K562 (cell line): Measurements from ENCODE around the gene HMGB2. TPM values are rescaled to one million over a fixed set of nuclear protein-coding genes. Genes with fewer than 3 reads are reported as not detected.

Experiments
- ARID4B ChIP-seq: sonication (generic); formaldehyde crosslinking; IDR thresholded peaks from 2 replicates; pipeline ENCODE4 v1.8.0; 2022; ENCODE audit warnings: mild to moderate bottlenecking, missing genetic modification reagents
- BMI1 ChIP-seq: fragments of 150-350 bp; IDR thresholded peaks from 2 replicates; pipeline ENCODE4 v1.6.1; 2014; ENCODE audit warnings: low read length
- C11orf30 ChIP-seq: fragments of 450-650 bp; IDR thresholded peaks from 2 replicates; pipeline ENCODE4 v1.6.1; 2016; ENCODE audit warnings: low read depth, mild to moderate bottlenecking
- CBX1 ChIP-seq: sonication (generic); IDR thresholded peaks from 2 replicates; pipeline ENCODE4 v1.6.1; 2016; ENCODE audit warnings: antibody characterized with exemption, low read depth, mild to moderate bottlenecking
- COPS2 ChIP-seq: fragments of 450-650 bp; conservative IDR thresholded peaks from 2 replicates; pipeline ENCODE4 v1.6.1; 2016; ENCODE audit warnings: mild to moderate bottlenecking, moderate library complexity
- DMBX1 ChIP-seq: fragments of 250-450 bp; sonication (Bioruptor Pico); IDR thresholded peaks from 2 replicates; pipeline ENCODE4 v1.8.0; 2022; ENCODE audit warnings: inconsistent platforms, mild to moderate bottlenecking, moderate library complexity, borderline replicate concordance
- JUND ChIP-seq, 2 experiments: IDR thresholded peaks; 2 replicates in 1 of 2; 3 replicates in 1 of 2; pipeline ENCODE4 v1.6.1; 2011; ENCODE audit warnings: borderline replicate concordance in 2 of 2, low read depth in 2 of 2, low read length in 2 of 2, improper control_type of control experiment in 1 of 2, missing biosample characterization in 1 of 2, missing genetic modification characterization in 1 of 2, missing genetic modification reagents in 1 of 2
- KLF16 ChIP-seq: IDR thresholded peaks from 2 replicates; pipeline ENCODE4 v1.6.1; 2016; ENCODE audit warnings: antibody characterized with exemption
- MCM5 ChIP-seq: fragments of 450-650 bp; IDR thresholded peaks from 2 replicates; pipeline ENCODE4 v1.6.1; 2016; ENCODE audit warnings: low read depth
- POLR2AphosphoS2 ChIP-seq: IDR thresholded peaks from 2 replicates; pipeline ENCODE4 v1.6.1; 2012; ENCODE audit warnings: low read length, improper control_type of control experiment
- POLR2G ChIP-seq: fragments of 200-400 bp; formaldehyde crosslinking; IDR thresholded peaks from 2 replicates; pipeline ENCODE4 v1.6.1; 2017; ENCODE audit warnings: low read depth, mild to moderate bottlenecking, antibody characterized with exemption, low read length, moderate library complexity
- PURB ChIP-seq: sonication (generic); formaldehyde crosslinking; IDR thresholded peaks from 2 replicates; pipeline ENCODE4 v1.9.0; 2021; ENCODE audit warnings: low read depth, mild to moderate bottlenecking, missing genetic modification reagents
- RBM15 ChIP-seq: fragments of 200-400 bp; formaldehyde crosslinking; IDR thresholded peaks from 2 replicates; pipeline ENCODE4 v1.6.1; 2018; ENCODE audit warnings: mild to moderate bottlenecking, low read length, moderate library complexity; ENCODE audit not compliant: insufficient read depth
- SRSF3 ChIP-seq: fragments of 200-400 bp; formaldehyde crosslinking; IDR thresholded peaks from 2 replicates; pipeline ENCODE4 v1.6.1; 2016; ENCODE audit warnings: mild to moderate bottlenecking, low read length, moderate library complexity; ENCODE audit not compliant: insufficient read depth
- TCF7 ChIP-seq: sonication (generic); IDR thresholded peaks from 2 replicates; pipeline ENCODE4 v1.6.1; 2016; ENCODE audit warnings: antibody characterized with exemption, borderline replicate concordance
- TEAD2 ChIP-seq: fragments of 450-650 bp; IDR thresholded peaks from 2 replicates; pipeline ENCODE4 v1.6.1; 2016; ENCODE audit warnings: missing genetic modification characterization, control low read depth, missing compliant biosample characterization
- TEAD4 ChIP-seq, 2 experiments: sonication (generic) in 1 of 2; formaldehyde crosslinking in 1 of 2; IDR thresholded peaks; 2 replicates each; pipeline versions ENCODE4 v1.6.1 to v1.8.0; 2012 to 2022; ENCODE audit warnings: borderline replicate concordance in 1 of 2, inconsistent platforms in 1 of 2, low read length in 1 of 2, mild to moderate bottlenecking in 1 of 2, missing genetic modification reagents in 1 of 2
- ZC3H11A ChIP-seq: IDR thresholded peaks from 2 replicates; pipeline ENCODE4 v1.6.1; 2012; ENCODE audit warnings: low read depth, low read length, improper control_type of control experiment
- ZFPM2 ChIP-seq: fragments of 250-450 bp; sonication (Bioruptor Pico); IDR thresholded peaks from 2 replicates; pipeline ENCODE4 v1.5.1; 2022; ENCODE audit warnings: mild to moderate bottlenecking
- ZNF140 ChIP-seq: fragments of 250-450 bp; sonication (Bioruptor Pico); IDR thresholded peaks from 2 replicates; pipeline ENCODE4 v1.8.0; 2021; ENCODE audit warnings: moderate library complexity, mild to moderate bottlenecking, inconsistent platforms
- ZNF639 ChIP-seq, 2 experiments: fragments of 200-800 bp in 1 of 2; sonication (Bioruptor generic) in 1 of 2; sonication (generic) in 1 of 2; formaldehyde crosslinking in 1 of 2; IDR thresholded peaks in 1 of 2; conservative IDR thresholded peaks in 1 of 2; 2 replicates each; pipeline versions ENCODE4 v1.5.0 to v1.6.1; 2016 to 2020; ENCODE audit warnings: missing compliant biosample characterization in 1 of 2, missing genetic modification characterization in 1 of 2, missing genetic modification reagents in 1 of 2
- ZNF77 ChIP-seq: fragments of 250-450 bp; sonication (Bioruptor Pico); IDR thresholded peaks from 2 replicates; pipeline ENCODE4 v1.5.0; 2020
- ZNF79 ChIP-seq: fragments of 250-450 bp; sonication (Bioruptor Pico); IDR thresholded peaks from 2 replicates; pipeline ENCODE4 v1.4.0; 2020; ENCODE audit warnings: low read depth, mild to moderate bottlenecking, moderate library complexity
- polyA plus RNA-seq, 8 experiments: library from polyadenylated mRNA; depleted of rRNA in 4 of 8; stranded (reverse) in 5 of 8; unstranded in 3 of 8; fragments of >200 nt; fragmentation: Nextera tagmentation in 2 of 8; fragmentation: Illumina TruSeq in 1 of 8; extraction: Ambion mirVana in 2 of 8; extraction: Trizol in 1 of 8; gene quantifications; 2 replicates each; pipeline versions ENCODE4 v1.2.1 to v1.2.3, GENCODE V29; 2011 to 2014; ENCODE audit warnings: inconsistent platforms in 1 of 8, missing spikeins in 1 of 8
- total RNA-seq, 7 experiments: library from RNA; depleted of rRNA in 6 of 7; stranded (reverse); fragments of >200 nt in 6 of 7; fragmentation: Illumina TruSeq in 2 of 7; extraction: Trizol in 2 of 7; gene quantifications; 2 replicates each; pipeline versions ENCODE4 v1.2.1 to v1.2.3, GENCODE V29; 2011 to 2021; ENCODE audit warnings: low replicate concordance in 1 of 7

Gene HMGB2
- total and polyA plus RNA-seq, 9 of the 15 experiments (the other 6 are each of a cell fraction or from before 2014, with no cell fraction given), result 309 to 822 (median 626) TPM

- TF ChIP-seq ZNF639 (CRISPR knock-in tag; conservative IDR thresholded peaks at IDR 0.05 in 1 of 2, IDR thresholded peaks at IDR 0.05 in 1 of 2) (peak in 1 of 2 experiments; percentile 53; a peak in 1 of 4 replicates), TEAD4 (IDR thresholded peaks at IDR 0.05; ENCODE audit: low read length) (peak; percentile 86), TEAD4 (CRISPR knock-in tag; IDR thresholded peaks at IDR 0.05; ENCODE audit: borderline replicate concordance) (no peak), POLR2AphosphoS2 (no peak), PURB (CRISPR knock-in tag) (no peak), COPS2 (no peak), ZFPM2 (no peak), ZNF77 (CRISPR knock-in tag) (no peak), DMBX1 (CRISPR knock-in tag) (no peak), C11orf30 (no peak), KLF16 (peak; percentile 82), MCM5 (no peak), TEAD2 (no peak), ARID4B (CRISPR knock-in tag) (no peak), TCF7 (no peak), CBX1 (no peak), POLR2G (no peak), ZNF140 (CRISPR knock-in tag) (no peak), JUND (IDR thresholded peaks at IDR 0.05; ENCODE audit: borderline replicate concordance, low read depth, low read length) (no peak), JUND (tag; IDR thresholded peaks at IDR 0.05; ENCODE audit: borderline replicate concordance, low read depth, low read length) (no peak), ZC3H11A (no peak), ZNF79 (CRISPR knock-in tag) (no peak), RBM15 (no peak), SRSF3 (no peak), BMI1 (no peak)
Measured at GRCh38 chr4:173281406-173282255, 52.5 kb downstream of the HMGB2 start (continued).
